NCI-H1417 (cell line): ENCODE measurements around the gene SRRT.
A peak's percentile ranks its signal among the peaks of the same experiment; 100 is the strongest.

Experiments used
- DNase-seq, 3 experiments: peaks; one replicate each; lab custom pipeline; 2025; lab: John Stamatoyannopoulos, UW

Gene SRRT

GRCh38 chr7:100882201-100882600, 7.3 kb downstream of the SRRT start:
- no peak for DNase-seq

- no peak for DNase-seq
These were observed 8.1 kb downstream of the SRRT start for GRCh38 chr7:100882785-100883526.

- no peak for DNase-seq
These were observed 10.0 kb downstream of the SRRT start for GRCh38 chr7:100884736-100885439.

- DNase-seq = no peak
These were observed 10.7 kb downstream of the SRRT start for GRCh38 chr7:100885440-100886141.

- DNase-seq = no peak
These were observed 11.4 kb downstream of the SRRT start for GRCh38 chr7:100886142-100886935.

- DNase-seq = no peak
These were observed 12.1 kb downstream of the SRRT start for GRCh38 chr7:100886936-100887515.

- DNase-seq = peak in 1 of 3 experiments; percentile 30
These were observed 12.8 kb downstream of the SRRT start for GRCh38 chr7:100887516-100888290.

GRCh38 chr7:100888291-100888987, 13.5 kb downstream of the SRRT start:
- DNase-seq = peak in 1 of 3 experiments; percentile 43

- peak in 1 of 3 experiments; percentile 90 for DNase-seq
These were observed 14.3 kb downstream of the SRRT start, which contains the start of gene UFSP1 for GRCh38 chr7:100888988-100889750. Gene UFSP1 (minus strand): TSS chr7:100889715. CDS start chr7:100889271, 444 bp downstream.

- DNase-seq = peak in 2 of 3 experiments; percentile 51 to 66
These were observed 16.0 kb downstream of the SRRT start for GRCh38 chr7:100890653-100891567.

GRCh38 chr7:100891568-100892247, 16.8 kb downstream of the SRRT start:
- peak in 1 of 3 experiments; percentile 55 for DNase-seq

GRCh38 chr7:100892364-100893317, 17.7 kb downstream of the SRRT start:
- DNase-seq = no peak

- DNase-seq = no peak
These were observed 18.5 kb downstream of the SRRT start for GRCh38 chr7:100893318-100893895.

- DNase-seq = no peak
These were observed 19.2 kb downstream of the SRRT start for GRCh38 chr7:100893910-100894721.
